Measurements from ENCODE around the gene FBRSL1. TPM values are rescaled to one million over a fixed set of nuclear protein-coding genes. Genes with fewer than 3 reads are reported as not detected.

Gene FBRSL1
- total and polyA plus RNA-seq, 2 donors (not counting 3 experiments of a cell fraction or from before 2014, with no cell fraction given) = 19.3 to 79.8 TPM

- dilution Hi-C loops (cut with MboI; ENCODE audit: extremely low pct_ligation_motif_present, low sequenced_read_pairs) = no loop called here
- intact Hi-C loops (cut with micrococcal nuclease) = loop anchor here (10.0 kb wide), 1 partner anchor 60 kb away; no protein-coding TSS in a partner anchor
- POLR2A ChIA-PET = no interaction called here
These were observed 35.3 kb downstream of the FBRSL1 start for GRCh38 chr12:132525011-132525832.

More at GRCh38 chr12:132525011-132525832, 35.3 kb downstream of the FBRSL1 start:
- TF ChIP-seq MAX (IDR thresholded peaks at IDR 0.05; ENCODE audit: insufficient read depth, insufficient read length) = no peak
- TF ChIP-seq CTCF (IDR thresholded peaks at IDR 0.05; ENCODE audit: extremely low read depth in 1 of 2, insufficient read depth in 1 of 2, low read depth in 1 of 2, low read length in 2 of 2) = no peak
- TF ChIP-seq EZH2 (IDR thresholded peaks at IDR 0.05; ENCODE audit: borderline replicate concordance, low read depth, low read length, severe bottlenecking) = no peak
- TF ChIP-seq GATA2 (IDR thresholded peaks at IDR 0.05; ENCODE audit: insufficient read depth, insufficient read length, low read depth, low read length) = no peak
- TF ChIP-seq POLR2A (IDR thresholded peaks at IDR 0.05; ENCODE audit: low read depth, low read length) = no peak
- no peak for TF ChIP-seq FOS (IDR thresholded peaks at IDR 0.05; ENCODE audit: borderline replicate concordance, insufficient read depth, low read length)
- TF ChIP-seq JUN (IDR thresholded peaks at IDR 0.05; ENCODE audit: borderline replicate concordance, insufficient read depth, insufficient read length, low read depth) = no peak
- no peak for TF ChIP-seq POLR2AphosphoS5 (IDR thresholded peaks at IDR 0.05; ENCODE audit: insufficient read depth, low read depth, low read length)
- no peak for TF ChIP-seq MYC (IDR thresholded peaks at IDR 0.05; ENCODE audit: low read depth, low read length)
- FAIRE-seq (no peak), DNase-seq (ENCODE audit: low read depth, low spot score) (no peak)
- H3K9ac ChIP-seq (replicated peaks; ENCODE audit: extremely low read depth, insufficient read depth, low read length) = no peak overlapping the region
- no peak overlapping the region for H3K4me3 ChIP-seq (replicated peaks in 1 of 3; ENCODE audit: insufficient read depth in 1 of 3, low read depth in 1 of 3, low read length in 3 of 3)
- no peak overlapping the region for H2AFZ ChIP-seq (ENCODE audit: low read depth, low read length)
- CTCF ChIA-PET = interaction anchor here (1.8 to 5.1 kb wide), 2 partner anchors 110 to 372 kb away, joined by 15 to 75 read pairs; no protein-coding TSS in a partner anchor
- no peaks in the 10 kb centered on the region for H3K36me3 ChIP-seq (ENCODE audit: control insufficient read depth in 2 of 2, extremely low read depth in 1 of 2, insufficient read depth in 2 of 2, low read length in 2 of 2)
- H3K4me2 ChIP-seq (ENCODE audit: insufficient read depth, low read length) = no peak overlapping the region
- no peaks in the 10 kb centered on the region for H3K27me3 ChIP-seq (ENCODE audit: control insufficient read depth in 2 of 2, insufficient read depth in 2 of 2, low read length in 2 of 2)
- BruUV-seq (replicated peaks) = no TSS peak
- no peaks in the 10 kb centered on the region for H3K9me3 ChIP-seq (replicated peaks; ENCODE audit: control insufficient read depth, insufficient read depth, low read length)
- H3K4me1 ChIP-seq (ENCODE audit: control insufficient read depth, extremely low read depth, insufficient read depth, low read length) = no peaks in the 10 kb centered on the region
- H3K79me2 ChIP-seq (ENCODE audit: control insufficient read depth, insufficient read depth, low read length) = no peaks in the 10 kb centered on the region
- H3K9me1 ChIP-seq (replicated peaks; ENCODE audit: control insufficient read depth, extremely low read depth, insufficient read depth, low read length) = no peaks in the 10 kb centered on the region
- H4K20me1 ChIP-seq (replicated peaks; ENCODE audit: control insufficient read depth, extremely low read depth, insufficient read depth, low read length) = no peaks in the 10 kb centered on the region
- H3K27ac ChIP-seq (ENCODE audit: insufficient read depth, low read depth, low read length) = no peak overlapping the region
